Measurements from ENCODE around the gene TMEM18.

The TMEM18 gene

DNA sequence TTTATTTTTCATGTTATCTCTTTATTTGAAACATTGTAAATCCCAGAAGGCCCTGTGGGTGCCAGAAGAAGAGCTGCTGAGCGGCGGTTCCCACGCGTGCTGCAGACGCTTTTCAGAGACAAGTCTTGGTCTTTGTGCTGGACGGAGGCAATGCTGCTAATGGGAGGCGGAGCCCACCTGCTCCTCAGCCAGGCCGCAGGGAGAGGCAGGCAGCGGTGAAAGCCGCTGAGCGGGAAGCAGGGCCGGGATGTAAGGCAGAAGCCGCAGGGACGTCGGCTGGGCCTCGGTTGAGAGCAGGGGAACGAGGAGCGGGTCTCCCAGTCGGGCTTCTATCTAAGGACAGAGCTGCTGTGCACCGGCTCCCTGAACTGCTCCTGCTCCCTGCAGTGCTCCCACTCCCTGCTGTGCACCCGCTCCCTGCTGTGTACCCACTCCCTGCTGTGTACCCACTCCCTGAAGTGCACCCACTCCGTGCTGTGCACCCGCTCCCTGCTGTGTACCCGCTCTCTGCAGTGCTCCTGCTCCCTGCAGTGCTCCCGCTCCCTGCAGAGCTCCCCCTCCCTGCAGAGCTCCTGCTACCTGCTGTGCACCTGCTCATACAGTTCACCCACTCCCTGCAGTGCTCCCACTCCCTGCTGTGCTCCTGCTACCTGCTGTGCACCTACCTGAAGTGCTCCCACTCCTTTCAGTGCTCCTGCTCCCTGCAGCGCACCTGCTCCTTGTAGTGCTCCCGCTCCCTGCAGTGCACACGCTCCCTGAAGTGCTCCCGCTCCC is 16.4 kb downstream of the TMEM18 start:
- TF ChIP-seq, protein P1, sequence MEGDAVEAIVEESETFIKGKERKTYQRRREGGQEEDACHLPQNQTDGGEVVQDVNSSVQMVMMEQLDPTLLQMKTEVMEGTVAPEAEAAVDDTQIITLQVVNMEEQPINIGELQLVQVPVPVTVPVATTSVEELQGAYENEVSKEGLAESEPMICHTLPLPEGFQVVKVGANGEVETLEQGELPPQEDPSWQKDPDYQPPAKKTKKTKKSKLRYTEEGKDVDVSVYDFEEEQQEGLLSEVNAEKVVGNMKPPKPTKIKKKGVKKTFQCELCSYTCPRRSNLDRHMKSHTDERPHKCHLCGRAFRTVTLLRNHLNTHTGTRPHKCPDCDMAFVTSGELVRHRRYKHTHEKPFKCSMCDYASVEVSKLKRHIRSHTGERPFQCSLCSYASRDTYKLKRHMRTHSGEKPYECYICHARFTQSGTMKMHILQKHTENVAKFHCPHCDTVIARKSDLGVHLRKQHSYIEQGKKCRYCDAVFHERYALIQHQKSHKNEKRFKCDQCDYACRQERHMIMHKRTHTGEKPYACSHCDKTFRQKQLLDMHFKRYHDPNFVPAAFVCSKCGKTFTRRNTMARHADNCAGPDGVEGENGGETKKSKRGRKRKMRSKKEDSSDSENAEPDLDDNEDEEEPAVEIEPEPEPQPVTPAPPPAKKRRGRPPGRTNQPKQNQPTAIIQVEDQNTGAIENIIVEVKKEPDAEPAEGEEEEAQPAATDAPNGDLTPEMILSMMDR (IDR thresholded peaks at IDR 0.05) = no peak
- Histone ChIP-seq H3K9me3 (ENCODE audit: control insufficient read depth, low read length) (no peaks in the 10 kb centered on the region), H3K4me1 (no peaks in the 10 kb centered on the region), H3K79me2 (no peaks in the 10 kb centered on the region), H3K9ac (no peak overlapping the region), H3K27ac (no peak overlapping the region), H3K27me3 (ENCODE audit: control insufficient read depth, insufficient read depth, low read length) (no peaks in the 10 kb centered on the region), H3K4me3 (ENCODE audit: low read depth, low read length) (no peak overlapping the region), H3K4me2 (ENCODE audit: low read length) (no peak overlapping the region), H3K36me3 (ENCODE audit: control insufficient read depth, insufficient read depth, low read length) (no peaks in the 10 kb centered on the region), H2AFZ (peak overlapping the region; percentile 9)

DNA sequence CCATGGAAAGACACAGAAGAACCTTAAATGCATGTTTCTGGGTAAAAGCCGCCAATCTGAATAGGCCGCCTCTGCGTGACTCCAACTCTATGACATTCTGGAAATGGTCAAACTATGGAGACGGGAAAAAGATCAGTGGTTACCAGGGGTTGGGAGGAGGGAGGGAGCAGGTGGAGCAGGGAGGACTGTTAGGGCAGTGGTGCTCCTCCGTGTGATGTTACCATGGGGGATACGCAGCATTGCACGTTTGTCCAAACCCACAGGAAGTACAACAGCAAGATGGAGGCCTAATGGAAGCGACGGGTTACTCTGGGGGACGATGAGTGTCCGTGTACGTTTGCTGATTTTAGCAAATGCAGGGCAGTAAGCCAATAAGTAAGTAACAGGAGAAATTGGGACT is 17.2 kb downstream of the TMEM18 start:
- Histone ChIP-seq H3K4me1 (no peaks in the 10 kb centered on the region), H3K36me3 (ENCODE audit: control insufficient read depth, insufficient read depth, low read length) (no peaks in the 10 kb centered on the region), H3K4me3 (ENCODE audit: low read depth, low read length) (no peak overlapping the region), H3K4me2 (ENCODE audit: low read length) (no peak overlapping the region), H3K9me3 (ENCODE audit: control insufficient read depth, low read length) (no peaks in the 10 kb centered on the region), H3K27ac (no peak overlapping the region), H3K27me3 (ENCODE audit: control insufficient read depth, insufficient read depth, low read length) (no peaks in the 10 kb centered on the region), H3K79me2 (no peaks in the 10 kb centered on the region), H3K9ac (no peak overlapping the region), H2AFZ (no peak overlapping the region)
- TF ChIP-seq, protein P1 (IDR thresholded peaks at IDR 0.05) = no peak

DNA sequence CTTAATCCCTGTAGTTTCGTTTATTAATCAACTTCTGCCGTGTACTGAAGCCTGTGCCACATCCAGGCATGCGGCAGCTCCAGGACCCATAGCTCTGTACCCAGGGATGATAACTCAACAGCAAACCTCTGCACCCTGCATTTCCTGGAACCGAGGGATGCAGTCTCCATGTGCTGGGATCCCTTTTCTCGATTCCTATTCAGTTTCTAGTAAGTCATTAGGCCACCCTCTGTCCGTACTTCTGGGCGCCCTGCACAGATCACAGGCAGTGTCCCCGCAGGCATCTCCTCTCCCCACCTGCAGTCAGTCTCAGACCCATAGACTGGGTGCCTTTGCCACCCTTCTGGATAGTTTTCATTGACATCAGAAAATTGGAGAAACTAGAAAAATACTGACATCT is 18.8 kb downstream of the TMEM18 start:
- no peak overlapping the region for H3K4me3 ChIP-seq (ENCODE audit: low read depth, low read length)
- H3K4me1 ChIP-seq = no peaks in the 10 kb centered on the region
- H3K36me3 ChIP-seq (ENCODE audit: control insufficient read depth, insufficient read depth, low read length) = no peaks in the 10 kb centered on the region
- no peak overlapping the region for H3K27ac ChIP-seq
- no peak overlapping the region for H3K9ac ChIP-seq
- no peaks in the 10 kb centered on the region for H3K9me3 ChIP-seq (ENCODE audit: control insufficient read depth, low read length)
- TF ChIP-seq, protein P1 (IDR thresholded peaks at IDR 0.05) = no peak
- H2AFZ ChIP-seq = no peak overlapping the region
- no peak overlapping the region for H3K4me2 ChIP-seq (ENCODE audit: low read length)
- no peaks in the 10 kb centered on the region for H3K79me2 ChIP-seq
- no peaks in the 10 kb centered on the region for H3K27me3 ChIP-seq (ENCODE audit: control insufficient read depth, insufficient read depth, low read length)

DNA sequence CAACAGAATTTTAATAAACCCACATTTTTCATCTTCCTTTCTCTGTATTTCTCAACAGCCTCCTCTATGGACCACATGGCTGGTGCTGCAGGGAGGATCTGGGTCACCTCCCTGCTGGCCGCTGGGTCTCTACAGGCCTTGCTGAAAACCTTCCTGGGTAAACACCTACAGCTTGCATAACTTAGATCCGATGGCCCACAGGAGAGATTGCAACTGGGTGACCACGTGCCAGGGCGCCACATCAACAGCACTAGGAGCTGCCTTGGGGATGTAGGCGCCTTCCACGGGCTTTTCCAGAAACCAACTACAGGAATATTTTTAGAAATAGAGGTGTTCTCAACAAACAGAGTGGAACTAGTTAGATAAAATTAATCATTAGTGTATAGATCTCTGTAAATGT is 19.4 kb downstream of the TMEM18 start:
- Histone ChIP-seq H3K4me2 (ENCODE audit: low read length) (no peak overlapping the region), H3K79me2 (no peaks in the 10 kb centered on the region), H3K27me3 (ENCODE audit: control insufficient read depth, insufficient read depth, low read length) (no peaks in the 10 kb centered on the region), H3K36me3 (ENCODE audit: control insufficient read depth, insufficient read depth, low read length) (no peaks in the 10 kb centered on the region), H2AFZ (no peak overlapping the region), H3K4me1 (no peaks in the 10 kb centered on the region), H3K9ac (no peak overlapping the region), H3K27ac (no peak overlapping the region), H3K9me3 (ENCODE audit: control insufficient read depth, low read length) (no peaks in the 10 kb centered on the region), H3K4me3 (ENCODE audit: low read depth, low read length) (no peak overlapping the region)
- TF ChIP-seq, protein P1 (IDR thresholded peaks at IDR 0.05) = no peak

DNA sequence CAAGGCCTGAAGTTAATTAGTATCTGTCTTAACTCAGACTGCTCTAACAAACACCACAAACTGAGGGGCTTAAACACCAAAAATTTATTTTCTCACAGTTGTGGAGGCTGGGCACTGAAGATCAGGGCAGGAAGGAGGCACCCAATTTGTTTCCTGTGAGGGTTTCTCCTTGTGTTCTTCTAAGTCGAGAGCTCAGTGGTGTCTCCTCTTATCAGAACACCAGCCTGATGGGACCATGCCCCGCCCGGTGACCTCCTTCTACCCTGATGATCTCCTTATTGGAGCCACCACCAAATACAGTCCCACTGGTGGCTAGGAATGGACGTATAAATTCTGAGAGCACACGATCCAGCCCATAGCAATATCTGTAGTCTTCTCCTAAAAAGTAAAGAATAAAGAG is 20.5 kb downstream of the TMEM18 start:
- Histone ChIP-seq H3K4me3 (ENCODE audit: low read depth, low read length) (no peak overlapping the region), H3K79me2 (no peaks in the 10 kb centered on the region), H3K27ac (no peak overlapping the region), H3K36me3 (ENCODE audit: control insufficient read depth, insufficient read depth, low read length) (no peaks in the 10 kb centered on the region), H3K27me3 (ENCODE audit: control insufficient read depth, insufficient read depth, low read length) (no peaks in the 10 kb centered on the region), H3K4me1 (no peaks in the 10 kb centered on the region), H2AFZ (no peak overlapping the region), H3K9me3 (ENCODE audit: control insufficient read depth, low read length) (no peaks in the 10 kb centered on the region), H3K9ac (no peak overlapping the region), H3K4me2 (ENCODE audit: low read length) (no peak overlapping the region)
- TF ChIP-seq, protein P1 (IDR thresholded peaks at IDR 0.05) = no peak

Data from parathyroid adenoma (tissue), 2 donors.